ENCODE results near the gene MIP.

DNA sequence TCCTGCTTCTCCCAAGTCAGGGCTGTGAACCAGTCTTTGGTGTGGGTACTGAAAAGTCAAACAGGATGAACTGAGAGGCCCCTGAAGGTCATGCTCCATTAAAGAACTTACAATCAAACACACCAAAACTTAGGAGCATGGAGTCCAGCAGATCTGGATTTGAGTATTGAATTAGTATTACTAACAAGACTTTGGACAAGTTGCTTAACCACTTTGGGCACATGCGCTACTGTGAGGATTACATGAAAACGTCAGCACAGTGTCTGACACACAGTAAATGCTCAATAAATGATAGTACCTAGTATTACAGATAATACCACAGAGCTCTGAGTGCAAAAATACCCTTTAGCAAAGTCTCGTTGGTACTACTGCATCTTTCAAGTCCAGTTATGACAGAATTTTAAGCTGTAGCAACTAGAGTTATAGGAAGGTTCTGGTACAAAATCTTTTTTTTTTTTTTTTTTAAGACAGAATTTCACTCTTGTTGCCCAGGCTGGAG, 28.5 kb downstream of the MIP start:
- no peak for TF ChIP-seq POLR2A (IDR thresholded peaks at IDR 0.05; ENCODE audit: insufficient read depth in 1 of 2, low read depth in 2 of 2, low read length in 2 of 2)
- no peak for TF ChIP-seq ZNF549 (CRISPR knock-in tag; IDR thresholded peaks at IDR 0.05)
- TF ChIP-seq ZBTB8A (CRISPR knock-in tag; IDR thresholded peaks at IDR 0.05; ENCODE audit: borderline replicate concordance, low read depth): no peak
- TF ChIP-seq ZNF558 (CRISPR knock-in tag; IDR thresholded peaks at IDR 0.05; ENCODE audit: borderline replicate concordance): no peak
- no peak for TF ChIP-seq GABPB1 (CRISPR knock-in tag; IDR thresholded peaks at IDR 0.05)
- TF ChIP-seq, protein P1, sequence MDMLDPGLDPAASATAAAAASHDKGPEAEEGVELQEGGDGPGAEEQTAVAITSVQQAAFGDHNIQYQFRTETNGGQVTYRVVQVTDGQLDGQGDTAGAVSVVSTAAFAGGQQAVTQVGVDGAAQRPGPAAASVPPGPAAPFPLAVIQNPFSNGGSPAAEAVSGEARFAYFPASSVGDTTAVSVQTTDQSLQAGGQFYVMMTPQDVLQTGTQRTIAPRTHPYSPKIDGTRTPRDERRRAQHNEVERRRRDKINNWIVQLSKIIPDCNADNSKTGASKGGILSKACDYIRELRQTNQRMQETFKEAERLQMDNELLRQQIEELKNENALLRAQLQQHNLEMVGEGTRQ (IDR thresholded peaks at IDR 0.05; ENCODE audit: low read depth, low read length): no peak
- TF ChIP-seq, protein P1 (CRISPR knock-in tag; IDR thresholded peaks at IDR 0.05; ENCODE audit: borderline replicate concordance): no peak
- TF ChIP-seq SRF (IDR thresholded peaks at IDR 0.05; ENCODE audit: low read depth, low read length): no peak
- no peak for TF ChIP-seq MBNL3 (CRISPR knock-in tag; conservative IDR thresholded peaks at IDR 0.05)
- TF ChIP-seq RCOR2 (CRISPR knock-in tag; IDR thresholded peaks at IDR 0.05): no peak
- TF ChIP-seq RBM22 (optimal IDR thresholded peaks at IDR 0.05; ENCODE audit: low read length): no peak
- TF ChIP-seq SP2 (CRISPR knock-in tag; IDR thresholded peaks at IDR 0.05): no peak
- TF ChIP-seq, protein P2, sequence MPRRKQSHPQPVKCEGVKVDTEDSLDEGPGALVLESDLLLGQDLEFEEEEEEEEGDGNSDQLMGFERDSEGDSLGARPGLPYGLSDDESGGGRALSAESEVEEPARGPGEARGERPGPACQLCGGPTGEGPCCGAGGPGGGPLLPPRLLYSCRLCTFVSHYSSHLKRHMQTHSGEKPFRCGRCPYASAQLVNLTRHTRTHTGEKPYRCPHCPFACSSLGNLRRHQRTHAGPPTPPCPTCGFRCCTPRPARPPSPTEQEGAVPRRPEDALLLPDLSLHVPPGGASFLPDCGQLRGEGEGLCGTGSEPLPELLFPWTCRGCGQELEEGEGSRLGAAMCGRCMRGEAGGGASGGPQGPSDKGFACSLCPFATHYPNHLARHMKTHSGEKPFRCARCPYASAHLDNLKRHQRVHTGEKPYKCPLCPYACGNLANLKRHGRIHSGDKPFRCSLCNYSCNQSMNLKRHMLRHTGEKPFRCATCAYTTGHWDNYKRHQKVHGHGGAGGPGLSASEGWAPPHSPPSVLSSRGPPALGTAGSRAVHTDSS (CRISPR knock-in tag; conservative IDR thresholded peaks at IDR 0.05): no peak

Data from HepG2 (cell line).